HepG2 (cell line): ENCODE data around the gene STYX. TPM values are rescaled to one million over a fixed set of nuclear protein-coding genes. Genes with fewer than 3 reads are reported as not detected.

Experiments
- ATAC-seq: fragments of 200-7000 bp; cut with Tn5 transposase; 3 replicates; pipeline ENCODE4 v1.9.1; 2020; ENCODE audit warnings: mild to moderate bottlenecking, moderate library complexity
- BruUV-seq: library from RNA; stranded (reverse); fragments of 400-500 nt; replicated peaks from 2 replicates; lab custom pipeline; 2021; lab: Mats Ljungman, UMichigan
- CTCF ChIA-PET: fragments of 300-600 bp; formaldehyde crosslinking; extraction: SDS; loops from one replicate; lab custom pipeline; 2021; ENCODE audit warnings: low total read pairs, inconsistent platforms, low intra/inter-chr PET ratio; lab: Yijun Ruan, JAX
- POLR2A ChIA-PET: fragments of 350-600 bp; sonication (Branson Sonifier 250); formaldehyde crosslinking; loops from one replicate; lab custom pipeline; 2020; ENCODE audit warnings: antibody characterized with exemption, inconsistent platforms; lab: Yijun Ruan, JAX
- DNase-seq: peaks from one replicate; pipeline ENCODE4 v3.0.0-alpha.2; 2015; ENCODE audit warnings: low spot score
- FAIRE-seq: peaks from 3 replicates; lab custom pipeline; 2011; peaks lifted over from hg19 to GRCh38; lab: Jason Lieb, UNC
- H2AFZ ChIP-seq: one replicate; pipeline ENCODE4 v1.6.1; 2011; ENCODE audit warnings: low read length, inconsistent platforms
- H3K27ac ChIP-seq: fragments of 300-600 bp; 3 replicates; pipeline ENCODE4 v1.8.0; 2011; ENCODE audit warnings: mixed run types, mild to moderate bottlenecking, mixed read lengths, low read length, inconsistent platforms; ENCODE audit not compliant: insufficient read depth; ENCODE audit errors: extremely low read length
- H3K27me3 ChIP-seq, 2 experiments: fragments of 200-600 bp in 1 of 2; 2 replicates in 1 of 2; 3 replicates in 1 of 2; pipeline versions ENCODE4 v1.6.0 to v1.8.0; 2011; ENCODE audit warnings: low read length in 2 of 2, mild to moderate bottlenecking in 2 of 2, moderate library complexity in 2 of 2, inconsistent platforms in 1 of 2; ENCODE audit not compliant: insufficient read depth in 2 of 2, control insufficient read depth in 1 of 2
- H3K36me3 ChIP-seq, 2 experiments: fragments of 200-600 bp in 1 of 2; replicated peaks in 1 of 2; 2 replicates in 1 of 2; 3 replicates in 1 of 2; pipeline versions ENCODE4 v1.5.1 to v1.8.0; 2011; ENCODE audit warnings: low read length in 2 of 2, inconsistent platforms in 1 of 2; ENCODE audit not compliant: insufficient read depth in 2 of 2, control insufficient read depth in 1 of 2
- H3K4me1 ChIP-seq: 2 replicates; pipeline ENCODE4 v1.5.1; 2012; ENCODE audit warnings: low read length, inconsistent platforms; ENCODE audit not compliant: insufficient read depth
- H3K4me2 ChIP-seq: 2 replicates; pipeline ENCODE4 v1.6.0; 2011; ENCODE audit warnings: low read depth, low read length, inconsistent platforms
- H3K4me3 ChIP-seq, 3 experiments: fragments of 200-600 bp in 1 of 3; sonication (generic), shearing (Covaris generic) in 1 of 3; replicated peaks in 1 of 3; 2 replicates each; pipeline ENCODE4 v1.5.1; 2011 to 2016; ENCODE audit warnings: low read length in 3 of 3, inconsistent platforms in 2 of 3, low read depth in 2 of 3, mild to moderate bottlenecking in 2 of 3, control low read depth in 1 of 3, mixed read lengths in 1 of 3; ENCODE audit not compliant: insufficient read depth in 1 of 3
- H3K79me2 ChIP-seq: one replicate; pipeline ENCODE4 v1.6.1; 2011; ENCODE audit warnings: low read length, inconsistent platforms; ENCODE audit not compliant: insufficient read depth
- H3K9ac ChIP-seq: 2 replicates; pipeline ENCODE4 v1.6.0; 2011; ENCODE audit warnings: mild to moderate bottlenecking, low read depth, low read length, inconsistent platforms; ENCODE audit not compliant: insufficient read depth
- H3K9me3 ChIP-seq: 2 replicates; pipeline ENCODE4 v1.5.1; 2012; ENCODE audit warnings: mild to moderate bottlenecking, low read length
- H4K20me1 ChIP-seq: 2 replicates; pipeline ENCODE4 v1.6.0; 2011; ENCODE audit warnings: inconsistent platforms, mild to moderate bottlenecking, low read length, moderate library complexity; ENCODE audit not compliant: insufficient read depth
- HMG20A ChIP-seq: IDR thresholded peaks from 2 replicates; pipeline ENCODE4 v1.6.1; 2016; ENCODE audit warnings: borderline replicate concordance
- HNRNPL ChIP-seq: fragments of 200-400 bp; formaldehyde crosslinking; IDR thresholded peaks from 2 replicates; pipeline ENCODE4 v1.6.1; 2017; ENCODE audit warnings: mild to moderate bottlenecking, low read depth, low read length
- KDM5A ChIP-seq: fragments of 200-600 bp; sonication (generic); IDR thresholded peaks from 2 replicates; pipeline ENCODE4 v1.7.0; 2018; ENCODE audit warnings: antibody characterized with exemption, mild to moderate bottlenecking, low read length, borderline replicate concordance
- KDM5B ChIP-seq: sonication (generic); formaldehyde crosslinking; IDR thresholded peaks from 2 replicates; pipeline ENCODE4 v1.4.0; 2020; ENCODE audit warnings: missing genetic modification reagents, mild to moderate bottlenecking, borderline replicate concordance
- MED13 ChIP-seq: sonication (generic); formaldehyde crosslinking; IDR thresholded peaks from 2 replicates; pipeline ENCODE4 v1.5.0; 2020; ENCODE audit warnings: missing genetic modification reagents
- SP5 ChIP-seq: IDR thresholded peaks from 2 replicates; pipeline ENCODE4 v1.6.1; 2016; ENCODE audit warnings: low read depth, borderline replicate concordance
- ZC3H13 ChIP-seq: sonication (generic); formaldehyde crosslinking; IDR thresholded peaks from 2 replicates; pipeline ENCODE4 v1.8.1; 2023; ENCODE audit warnings: mild to moderate bottlenecking, missing genetic modification reagents, moderate library complexity
- ZNF253 ChIP-seq: sonication (generic); formaldehyde crosslinking; IDR thresholded peaks from 2 replicates; pipeline ENCODE4 v1.8.0; 2022; ENCODE audit warnings: mild to moderate bottlenecking, missing genetic modification reagents, borderline replicate concordance
- ZNF557 ChIP-seq: sonication (generic); formaldehyde crosslinking; IDR thresholded peaks from 2 replicates; pipeline ENCODE4 v1.4.0; 2020; ENCODE audit warnings: missing genetic modification reagents
- ZNF567 ChIP-seq: sonication (generic); formaldehyde crosslinking; IDR thresholded peaks from 2 replicates; pipeline ENCODE4 v1.8.1; 2023; ENCODE audit warnings: mild to moderate bottlenecking, missing genetic modification reagents, borderline replicate concordance
- ZNF660 ChIP-seq: sonication (generic); formaldehyde crosslinking; IDR thresholded peaks from 2 replicates; pipeline ENCODE4 v1.5.1; 2020; ENCODE audit warnings: mild to moderate bottlenecking, low read depth, missing genetic modification reagents, borderline replicate concordance
- ZNF891 ChIP-seq: sonication (generic); formaldehyde crosslinking; IDR thresholded peaks from 2 replicates; pipeline ENCODE4 v1.5.0; 2020; ENCODE audit warnings: mild to moderate bottlenecking, missing genetic modification reagents
- WGBS: methylation state at CpG from one replicate; pipeline ENCODE4 v1.1.6; 2017; ENCODE audit warnings: low lambda C conversion rate; 5-methylcytosine and 5-hydroxymethylcytosine counted together
- in situ Hi-C: cut with HindIII; loops from 2 replicates; pipeline ENCODE4 v1.10.0; 2017; ENCODE audit warnings: low pct_unique_long_range_greater_than_20kb; ENCODE audit not compliant: extremely low pct_ligation_motif_present
- intact Hi-C: fragments of 100-400 bp; cut with micrococcal nuclease; formaldehyde crosslinking; loops from one replicate; pipeline ENCODE4 v1.10.0; 2022; ENCODE audit not compliant: unreplicated experiment
- polyA plus RNA-seq, 8 experiments: library from polyadenylated mRNA; depleted of rRNA in 3 of 8; stranded (reverse) in 7 of 8; unstranded in 1 of 8; fragments of >200 nt; fragmentation: Illumina TruSeq in 4 of 8; extraction: Trizol in 4 of 8; gene quantifications; 2 replicates each; pipeline versions ENCODE4 v1.2.1 to v1.2.3, GENCODE V29; 2011 to 2016; ENCODE audit warnings: low read depth in 4 of 8, missing spikeins in 1 of 8, mixed read lengths in 1 of 8; ENCODE audit not compliant: insufficient read depth in 1 of 8
- total RNA-seq, 5 experiments: library from RNA; depleted of rRNA; stranded (reverse); fragments of >200 nt; fragmentation: Illumina TruSeq; extraction: Trizol; gene quantifications; 2 replicates each; pipeline ENCODE4 v1.2.3, GENCODE V29; 2016; ENCODE audit warnings: low read depth in 1 of 5
- TF ChIP-seq, protein P1 (sequence below): sonication (generic); formaldehyde crosslinking; IDR thresholded peaks from 2 replicates; pipeline ENCODE4 v1.5.0; 2020; ENCODE audit warnings: mild to moderate bottlenecking, missing genetic modification reagents, borderline replicate concordance
- TF ChIP-seq, protein P2 (sequence below): sonication (generic); formaldehyde crosslinking; IDR thresholded peaks from 2 replicates; pipeline ENCODE4 v1.4.0; 2020; ENCODE audit warnings: mild to moderate bottlenecking, missing genetic modification reagents
- TF ChIP-seq, protein P3 (sequence below), 2 experiments: sonication (generic) in 1 of 2; formaldehyde crosslinking in 1 of 2; IDR thresholded peaks; 2 replicates each; pipeline versions ENCODE4 v1.5.1 to v1.6.1; 2011 to 2020; ENCODE audit warnings: borderline replicate concordance in 1 of 2, low read depth in 1 of 2, low read length in 1 of 2, mild to moderate bottlenecking in 1 of 2, missing genetic modification reagents in 1 of 2, moderate library complexity in 1 of 2

STYX gene
- total and polyA plus RNA-seq, 2 of the 13 experiments (the other 11 are each of a cell fraction or from before 2014, with no cell fraction given): 6.6 to 10.9 TPM

- no peaks in the 10 kb centered on the region; a peak in 2 of 5 replicates for H3K27me3 ChIP-seq
- peak overlapping the region; percentile 90 for H3K27ac ChIP-seq
- FAIRE-seq (no peak), DNase-seq (no peak), ATAC-seq (no peak)
- WGBS: 1% methylated on average over 19 of the region's 26 CpGs
- H3K4me3 ChIP-seq: peak overlapping the region; percentile 65 to 90 (median 88)
- H3K36me3 ChIP-seq: 0 out of 5 replicates have a peak, but pooled peaks cover 0 to 4% of the 10 kb centered on the region in 2 experiments
- in situ Hi-C loops (no loop called here), intact Hi-C loops (loop anchor here (1.0 to 2.0 kb wide), 2 partner anchors 31 to 60 kb away; partner anchors contain the start of gene STYX)
- CTCF ChIA-PET: no interaction called here
- H3K4me1 ChIP-seq: peaks cover 49% of the 10 kb centered on the region
- peaks cover 16% of the 10 kb centered on the region; the same call in 1 of the 2 replicates for H4K20me1 ChIP-seq
- POLR2A ChIA-PET: interaction anchor here (0.7 to 4.3 kb wide), 11 partner anchors 10 to 238 kb away, joined by 3 to 27 read pairs (median 4); partner anchors contain the start of genes ERO1A, GPR137C, PSMC6 and STYX
- peak overlapping the region; percentile 84 for H3K4me2 ChIP-seq
- H3K9me3 ChIP-seq: no peaks in the 10 kb centered on the region
- no TSS peak for BruUV-seq
- H3K9ac ChIP-seq: peak overlapping the region; percentile 83
- no peak overlapping the region for H2AFZ ChIP-seq
- H3K79me2 ChIP-seq: peaks cover 54% of the 10 kb centered on the region
- TF ChIP-seq ZNF660 (CRISPR knock-in tag): no peak
- no peak for TF ChIP-seq HMG20A
- TF ChIP-seq ZC3H13: no peak
- TF ChIP-seq MED13: no peak
- TF ChIP-seq KDM5A: no peak
- TF ChIP-seq, protein P1, sequence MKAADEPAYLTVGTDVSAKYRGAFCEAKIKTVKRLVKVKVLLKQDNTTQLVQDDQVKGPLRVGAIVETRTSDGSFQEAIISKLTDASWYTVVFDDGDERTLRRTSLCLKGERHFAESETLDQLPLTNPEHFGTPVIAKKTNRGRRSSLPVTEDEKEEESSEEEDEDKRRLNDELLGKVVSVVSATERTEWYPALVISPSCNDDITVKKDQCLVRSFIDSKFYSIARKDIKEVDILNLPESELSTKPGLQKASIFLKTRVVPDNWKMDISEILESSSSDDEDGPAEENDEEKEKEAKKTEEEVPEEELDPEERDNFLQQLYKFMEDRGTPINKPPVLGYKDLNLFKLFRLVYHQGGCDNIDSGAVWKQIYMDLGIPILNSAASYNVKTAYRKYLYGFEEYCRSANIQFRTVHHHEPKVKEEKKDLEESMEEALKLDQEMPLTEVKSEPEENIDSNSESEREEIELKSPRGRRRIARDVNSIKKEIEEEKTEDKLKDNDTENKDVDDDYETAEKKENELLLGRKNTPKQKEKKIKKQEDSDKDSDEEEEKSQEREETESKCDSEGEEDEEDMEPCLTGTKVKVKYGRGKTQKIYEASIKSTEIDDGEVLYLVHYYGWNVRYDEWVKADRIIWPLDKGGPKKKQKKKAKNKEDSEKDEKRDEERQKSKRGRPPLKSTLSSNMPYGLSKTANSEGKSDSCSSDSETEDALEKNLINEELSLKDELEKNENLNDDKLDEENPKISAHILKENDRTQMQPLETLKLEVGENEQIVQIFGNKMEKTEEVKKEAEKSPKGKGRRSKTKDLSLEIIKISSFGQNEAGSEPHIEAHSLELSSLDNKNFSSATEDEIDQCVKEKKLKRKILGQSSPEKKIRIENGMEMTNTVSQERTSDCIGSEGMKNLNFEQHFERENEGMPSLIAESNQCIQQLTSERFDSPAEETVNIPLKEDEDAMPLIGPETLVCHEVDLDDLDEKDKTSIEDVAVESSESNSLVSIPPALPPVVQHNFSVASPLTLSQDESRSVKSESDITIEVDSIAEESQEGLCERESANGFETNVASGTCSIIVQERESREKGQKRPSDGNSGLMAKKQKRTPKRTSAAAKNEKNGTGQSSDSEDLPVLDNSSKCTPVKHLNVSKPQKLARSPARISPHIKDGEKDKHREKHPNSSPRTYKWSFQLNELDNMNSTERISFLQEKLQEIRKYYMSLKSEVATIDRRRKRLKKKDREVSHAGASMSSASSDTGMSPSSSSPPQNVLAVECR: no peak
- TF ChIP-seq, protein P2, sequence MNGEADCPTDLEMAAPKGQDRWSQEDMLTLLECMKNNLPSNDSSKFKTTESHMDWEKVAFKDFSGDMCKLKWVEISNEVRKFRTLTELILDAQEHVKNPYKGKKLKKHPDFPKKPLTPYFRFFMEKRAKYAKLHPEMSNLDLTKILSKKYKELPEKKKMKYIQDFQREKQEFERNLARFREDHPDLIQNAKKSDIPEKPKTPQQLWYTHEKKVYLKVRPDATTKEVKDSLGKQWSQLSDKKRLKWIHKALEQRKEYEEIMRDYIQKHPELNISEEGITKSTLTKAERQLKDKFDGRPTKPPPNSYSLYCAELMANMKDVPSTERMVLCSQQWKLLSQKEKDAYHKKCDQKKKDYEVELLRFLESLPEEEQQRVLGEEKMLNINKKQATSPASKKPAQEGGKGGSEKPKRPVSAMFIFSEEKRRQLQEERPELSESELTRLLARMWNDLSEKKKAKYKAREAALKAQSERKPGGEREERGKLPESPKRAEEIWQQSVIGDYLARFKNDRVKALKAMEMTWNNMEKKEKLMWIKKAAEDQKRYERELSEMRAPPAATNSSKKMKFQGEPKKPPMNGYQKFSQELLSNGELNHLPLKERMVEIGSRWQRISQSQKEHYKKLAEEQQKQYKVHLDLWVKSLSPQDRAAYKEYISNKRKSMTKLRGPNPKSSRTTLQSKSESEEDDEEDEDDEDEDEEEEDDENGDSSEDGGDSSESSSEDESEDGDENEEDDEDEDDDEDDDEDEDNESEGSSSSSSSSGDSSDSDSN (CRISPR knock-in tag): no peak
- TF ChIP-seq, protein P3, sequence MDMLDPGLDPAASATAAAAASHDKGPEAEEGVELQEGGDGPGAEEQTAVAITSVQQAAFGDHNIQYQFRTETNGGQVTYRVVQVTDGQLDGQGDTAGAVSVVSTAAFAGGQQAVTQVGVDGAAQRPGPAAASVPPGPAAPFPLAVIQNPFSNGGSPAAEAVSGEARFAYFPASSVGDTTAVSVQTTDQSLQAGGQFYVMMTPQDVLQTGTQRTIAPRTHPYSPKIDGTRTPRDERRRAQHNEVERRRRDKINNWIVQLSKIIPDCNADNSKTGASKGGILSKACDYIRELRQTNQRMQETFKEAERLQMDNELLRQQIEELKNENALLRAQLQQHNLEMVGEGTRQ (IDR thresholded peaks at IDR 0.05; ENCODE audit: low read depth, low read length): no peak
- TF ChIP-seq, protein P3 (CRISPR knock-in tag; IDR thresholded peaks at IDR 0.05; ENCODE audit: borderline replicate concordance): no peak
- TF ChIP-seq ZNF567 (CRISPR knock-in tag): no peak
- TF ChIP-seq ZNF891 (CRISPR knock-in tag): no peak
- no peak for TF ChIP-seq ZNF557
- TF ChIP-seq ZNF253: no peak
- TF ChIP-seq KDM5B (CRISPR knock-in tag): no peak
- no peak for TF ChIP-seq HNRNPL
- no peak for TF ChIP-seq SP5 (CRISPR knock-in tag)
Measured at GRCh38 chr14:52790756-52791222, 60.8 kb downstream of the STYX start.
